Gastroesophageal sphincter (tissue), 4 donors: ENCODE data around the gene GJD4. TPM values are rescaled to one million over a fixed set of nuclear protein-coding genes. Genes with fewer than 3 reads are reported as not detected.

Source experiments
- ATAC-seq: fragments of 150-250 bp; one replicate; pipeline ENCODE4 v1.9.1; 2016; ENCODE audit warnings: mild to moderate bottlenecking, moderate library complexity
- H3K27ac ChIP-seq, 4 donors: fragments of 200-600 bp; sonication (generic) in 3 of 4; 1 replicate in 3 of 4; 2 replicates in 1 of 4; pipeline ENCODE4 v1.5.1; 2016 to 2019
- H3K27me3 ChIP-seq: fragments of 200-600 bp; sonication (generic); one replicate; pipeline ENCODE4 v1.5.1; 2019
- H3K36me3 ChIP-seq, 2 donors: fragments of 200-600 bp; sonication (generic); one replicate each; pipeline ENCODE4 v1.5.1; 2019; ENCODE audit warnings: control low read depth in 1 of 2
- H3K4me1 ChIP-seq, 3 donors: fragments of 200-600 bp; sonication (generic); 1 replicate in 2 of 3; 2 replicates in 1 of 3; pipeline ENCODE4 v1.5.1; 2016 to 2019; ENCODE audit warnings: control low read depth in 2 of 3
- H3K4me3 ChIP-seq, 2 donors: fragments of 200-600 bp; sonication (generic); one replicate each; pipeline ENCODE4 v1.5.1; 2019; ENCODE audit warnings: mild to moderate bottlenecking in 1 of 2, moderate library complexity in 1 of 2
- H3K9me3 ChIP-seq, 3 donors: fragments of 200-600 bp; sonication (generic); one replicate each; pipeline ENCODE4 v1.5.1; 2017 to 2019; ENCODE audit warnings: control low read depth in 2 of 3
- CTCF ChIP-seq, 4 experiments: fragments of 200-600 bp in 2 of 4; fragments of 450-650 bp in 2 of 4; sonication (generic) in 1 of 4; IDR thresholded peaks; one replicate each; pipeline ENCODE4 v1.5.1; 2017 to 2019; ENCODE audit warnings: antibody characterized with exemption in 4 of 4, mild to moderate bottlenecking in 2 of 4, moderate library complexity in 2 of 4
- EP300 ChIP-seq: sonication (generic); formaldehyde crosslinking; IDR thresholded peaks from one replicate; pipeline ENCODE4 v1.6.1; 2017; ENCODE audit warnings: antibody characterized with exemption, mild to moderate bottlenecking
- POLR2A ChIP-seq, 2 donors: fragments of 450-650 bp; IDR thresholded peaks; one replicate each; pipeline ENCODE4 v1.6.1; 2017; ENCODE audit warnings: antibody characterized with exemption in 2 of 2, mild to moderate bottlenecking in 2 of 2, moderate library complexity in 1 of 2
- POLR2AphosphoS5 ChIP-seq: sonication (generic); formaldehyde crosslinking; IDR thresholded peaks from one replicate; pipeline ENCODE4 v1.6.1; 2017; ENCODE audit warnings: antibody characterized with exemption
- WGBS, 2 donors: methylation state at CpG; one replicate each; pipeline ENCODE4 v1.1.5; 2018; ENCODE audit warnings: low coverage in 1 of 2; 5-methylcytosine and 5-hydroxymethylcytosine counted together
- total RNA-seq, 4 donors: library from RNA; depleted of rRNA; stranded (reverse); fragments of >200 nt; gene quantifications; one replicate each; pipeline ENCODE4 v1.1.0, GENCODE V29; 2016

The GJD4 gene
- total RNA-seq, 4 donors from 2014 or later, result not detected

GRCh38 chr10:35642035-35642792, 37.1 kb downstream of the GJD4 start, which contains the start of gene FZD8:
Gene FZD8 (minus strand): TSS chr10:35642296. CDS start chr10:35641429, 867 bp downstream.
- Histone ChIP-seq H3K27ac (peak within 1 kb of the TSS; percentile 64 to 97 (median 84)), H3K9me3 (no peaks in the 10 kb centered on the region), H3K4me1 (peaks cover 0 to 57% (median 8%) of the 10 kb centered on the region in 3 donors), H3K36me3 (no peaks in the 10 kb centered on the region), H3K27me3 (no peaks in the 10 kb centered on the region), H3K4me3 (peak within 1 kb of the TSS; percentile 61 to 65)
- TF ChIP-seq POLR2A (IDR thresholded peaks at IDR 0.05) (peak; percentile 70 to 85), EP300 (no peak), CTCF (IDR thresholded peaks at IDR 0.05) (peak in 2 of 4 experiments; percentile 23 to 30), POLR2AphosphoS5 (peak; percentile 89)
- no CpG with 5 or more reads among the region's 80 CpGs for WGBS, 2 donors
- peak; percentile 93 for ATAC-seq

- peak overlapping the region; percentile 61 to 65 for H3K4me3 ChIP-seq
Measured at GRCh38 chr10:35642793-35643114, 37.6 kb downstream of the GJD4 start.

GRCh38 chr10:35643151-35644049, 38.3 kb downstream of the GJD4 start:
- H3K9me3 ChIP-seq, result no peaks in the 10 kb centered on the region
- TF ChIP-seq CTCF (IDR thresholded peaks at IDR 0.05) (peak in 1 of 4 experiments; percentile 34), POLR2AphosphoS5 (peak; percentile 31), EP300 (no peak)
- no peaks in the 10 kb centered on the region for H3K27me3 ChIP-seq
- H3K36me3 ChIP-seq, result no peaks in the 10 kb centered on the region
- ATAC-seq, result peak; percentile 42
- H3K4me1 ChIP-seq, result peaks cover 0 to 47% (median 8%) of the 10 kb centered on the region in 3 donors
- WGBS, 2 donors, result 0% methylated on average over 14 to 23 of the region's 42 CpGs
- H3K27ac ChIP-seq, result peak overlapping the region; percentile 32 to 97 (median 84)
- H3K4me3 ChIP-seq, result peak overlapping the region; percentile 61 to 65

More at GRCh38 chr10:35642793-35643114, 37.6 kb downstream of the GJD4 start:
- no peak for ATAC-seq
- H3K9me3 ChIP-seq, result no peaks in the 10 kb centered on the region
- H3K27me3 ChIP-seq, result no peaks in the 10 kb centered on the region
- H3K27ac ChIP-seq, result peak overlapping the region in 3 of 4 donors; percentile 82 to 97 (median 87)
- no peak for TF ChIP-seq POLR2AphosphoS5
- TF ChIP-seq CTCF (IDR thresholded peaks at IDR 0.05), result no peak
- TF ChIP-seq EP300, result no peak
- TF ChIP-seq POLR2A (IDR thresholded peaks at IDR 0.05), result no peak
- WGBS, 2 donors, result 0% methylated on average over 4 of the region's 17 CpGs; no CpG with 5 or more reads in 1 of the 2 donors
- H3K4me1 ChIP-seq, result peaks cover 0 to 52% (median 8%) of the 10 kb centered on the region in 3 donors
- no peaks in the 10 kb centered on the region for H3K36me3 ChIP-seq

- Histone ChIP-seq H3K4me3 (peak overlapping the region; percentile 61 to 65), H3K9me3 (no peaks in the 10 kb centered on the region), H3K27ac (peak overlapping the region; percentile 32 to 97 (median 84)), H3K27me3 (no peaks in the 10 kb centered on the region), H3K4me1 (peaks cover 0 to 38% (median 8%) of the 10 kb centered on the region in 3 donors), H3K36me3 (no peaks in the 10 kb centered on the region)
- WGBS, 2 donors, result 7 to 15% methylated on average over 5 to 12 of the region's 13 CpGs
- no peak for ATAC-seq
- TF ChIP-seq POLR2A (IDR thresholded peaks at IDR 0.05) (no peak), CTCF (IDR thresholded peaks at IDR 0.05) (no peak), POLR2AphosphoS5 (no peak), EP300 (no peak)
Measured at GRCh38 chr10:35644050-35644950, 39.2 kb downstream of the GJD4 start.
